GM03348 (cell line): Measurements from ENCODE around the gene SKAP2.

Experiments
- DNase-seq: peaks from one replicate; pipeline ENCODE4 v3.0.0; 2012; ENCODE audit warnings: low spot score

The SKAP2 gene

GRCh38 chr7:26633557-26633956 is 230.8 kb downstream of the SKAP2 start:
- DNase-seq = no peak

- no peak for DNase-seq
Observed at GRCh38 chr7:26631601-26632000, 232.8 kb downstream of the SKAP2 start.

- DNase-seq = no peak
Observed at GRCh38 chr7:26630941-26631580, 233.3 kb downstream of the SKAP2 start.

- DNase-seq = no peak
Observed at GRCh38 chr7:26630361-26630760, 234.0 kb downstream of the SKAP2 start.

- DNase-seq = no peak
Observed at GRCh38 chr7:26629696-26630095, 234.7 kb downstream of the SKAP2 start.

- no peak for DNase-seq
Observed at GRCh38 chr7:26627891-26628341, 236.5 kb downstream of the SKAP2 start.

- DNase-seq = no peak
Observed at GRCh38 chr7:26627221-26627620, 237.2 kb downstream of the SKAP2 start.

- no peak for DNase-seq
Observed at GRCh38 chr7:26626687-26627086, 237.7 kb downstream of the SKAP2 start.

GRCh38 chr7:26626156-26626555 is 238.2 kb downstream of the SKAP2 start:
- DNase-seq = no peak

GRCh38 chr7:26625286-26625685 is 239.1 kb downstream of the SKAP2 start:
- no peak for DNase-seq

GRCh38 chr7:26624839-26625238 is 239.6 kb downstream of the SKAP2 start:
- DNase-seq = no peak

- no peak for DNase-seq
Observed at GRCh38 chr7:26624431-26624830, 240.0 kb downstream of the SKAP2 start.

GRCh38 chr7:26620352-26620751 is 244.0 kb downstream of the SKAP2 start:
- DNase-seq = no peak

GRCh38 chr7:26619348-26619984 is 244.9 kb downstream of the SKAP2 start:
- DNase-seq = no peak

GRCh38 chr7:26618898-26619297 is 245.5 kb downstream of the SKAP2 start:
- no peak for DNase-seq

GRCh38 chr7:26618449-26618848 is 245.9 kb downstream of the SKAP2 start:
- DNase-seq = no peak
